Frontal cortex (tissue), 4 donors: ENCODE results near the gene ANK2. TPM values are rescaled to one million over a fixed set of nuclear protein-coding genes. Genes with fewer than 3 reads are reported as not detected.

ENCODE experiments used
- DNase-seq, 2 donors: peaks; one replicate each; pipeline ENCODE4 v3.0.0; 2012; ENCODE audit warnings: low spot score in 2 of 2
- FAIRE-seq: peaks from 2 replicates; lab custom pipeline; 2012; peaks lifted over from hg19 to GRCh38; lab: Jason Lieb, UNC
- small RNA-seq: library from RNA; depleted of rRNA; stranded (forward); fragments of <200 nt; gene quantifications from one replicate; pipeline ENCODE3, GENCODE V24; 2014
- total RNA-seq: library from RNA; depleted of rRNA; stranded (reverse); fragments of >200 nt; gene quantifications from one replicate; pipeline ENCODE4 v1.2.3, GENCODE V29; 2014
- donor health status: control.
- donor health status: control.
- donor health status: control.

The ANK2 gene
- total RNA-seq, 1 donor from 2014 or later = 477 TPM

- FAIRE-seq (no peak), DNase-seq (no peak)
These were observed 359.7 kb downstream of the ANK2 start for GRCh38 chr4:113409181-113409580.

- no peak for FAIRE-seq
These were observed 361.2 kb downstream of the ANK2 start for GRCh38 chr4:113410686-113411085.

GRCh38 chr4:113411496-113411938 is 362.1 kb downstream of the ANK2 start:
- DNase-seq = no peak
- no peak for FAIRE-seq

More at GRCh38 chr4:113410686-113411085, 361.2 kb downstream of the ANK2 start:
- no peak for DNase-seq

GRCh38 chr4:113419631-113420030 is 370.2 kb downstream of the ANK2 start:
- FAIRE-seq (no peak), DNase-seq (no peak)

GRCh38 chr4:113420938-113421337 is 371.5 kb downstream of the ANK2 start:
- no peak for FAIRE-seq
- DNase-seq = no peak

GRCh38 chr4:113423631-113424030 is 374.2 kb downstream of the ANK2 start:
- DNase-seq (no peak), FAIRE-seq (no peak)

GRCh38 chr4:113433116-113433515 is 383.7 kb downstream of the ANK2 start:
- FAIRE-seq (no peak), DNase-seq (no peak)

Small RNA genes within 50 kb of the gene (small RNA-seq; reads per million reads assigned to genes)
- not detected for gene MIR8082
- gene RN7SL184P = not detected
- not detected for gene RNU1-138P
